Measurements from ENCODE around the gene KRT16.

- TF ChIP-seq CTCF (IDR thresholded peaks at IDR 0.05) (no peak), POLR2A (IDR thresholded peaks at IDR 0.05) (no peak)
These were observed 10.0 kb downstream of the KRT16 start for GRCh38 chr17:41602524-41602923.
